Mammary epithelial cell (primary cell): ENCODE results near the gene USP48.

Source experiments
- CTCF ChIP-seq, 2 donors: IDR thresholded peaks in 1 of 2; conservative IDR thresholded peaks in 1 of 2; 2 replicates each; pipeline ENCODE4 v1.5.1; 2011 to 2012; ENCODE audit warnings: inconsistent platforms in 2 of 2, low read length in 2 of 2, mild to moderate bottlenecking in 2 of 2, control low read depth in 1 of 2, low read depth in 1 of 2; ENCODE audit not compliant: insufficient read depth in 1 of 2; ENCODE audit errors: extremely low read depth in 1 of 2
- EZH2 ChIP-seq: IDR thresholded peaks from 2 replicates; pipeline ENCODE4 v1.6.1; 2012; ENCODE audit warnings: low read length, inconsistent platforms, borderline replicate concordance

- TF ChIP-seq CTCF (conservative IDR thresholded peaks at IDR 0.05 in 1 of 2, IDR thresholded peaks at IDR 0.05 in 1 of 2; ENCODE audit: extremely low read depth in 1 of 2, insufficient read depth in 1 of 2, low read depth in 1 of 2, low read length in 2 of 2) (no peak), EZH2 (no peak)
These were observed 30.6 kb upstream of the USP48 start for GRCh38 chr1:21813542-21813941.
